Left lung (tissue), 10 donors: Measurements from ENCODE around the gene SYT8. TPM values are rescaled to one million over a fixed set of nuclear protein-coding genes. Genes with fewer than 3 reads are reported as not detected.
"Not testable (repeated sequence)": the region's sequence is repeated elsewhere in the genome, so short reads cannot be mapped to it uniquely, and the experiment has no call there.

Source experiments
- ATAC-seq: fragments of 200-7000 bp; cut with Tn5 transposase; one replicate; pipeline ENCODE4 v1.9.1; 2020; ENCODE audit warnings: moderate library complexity
- DNase-seq, 4 donors: peaks; one replicate each; pipeline ENCODE4 v3.0.0-alpha.2; 2013 to 2020
- H3K27ac ChIP-seq, 2 donors: fragments of 200-600 bp; sonication (generic) in 1 of 2; one replicate each; pipeline versions ENCODE4 v1.5.0 to v1.8.0; 2020 to 2021
- H3K27me3 ChIP-seq, 2 donors: fragments of 200-600 bp; sonication (generic) in 1 of 2; one replicate each; pipeline versions ENCODE4 v1.5.0 to v1.8.0; 2020 to 2021
- H3K36me3 ChIP-seq, 2 donors: fragments of 200-600 bp; sonication (generic) in 1 of 2; one replicate each; pipeline versions ENCODE4 v1.5.0 to v1.8.0; 2020 to 2021
- H3K4me1 ChIP-seq, 2 donors: fragments of 200-600 bp; one replicate each; pipeline ENCODE4 v1.8.0; 2021
- H3K4me3 ChIP-seq, 2 donors: fragments of 200-600 bp; sonication (generic) in 1 of 2; one replicate each; pipeline versions ENCODE4 v1.5.0 to v1.8.0; 2020 to 2021; ENCODE audit warnings: mild to moderate bottlenecking in 1 of 2
- H3K9me3 ChIP-seq, 2 donors: fragments of 200-600 bp; sonication (generic) in 1 of 2; one replicate each; pipeline versions ENCODE4 v1.5.0 to v1.8.0; 2020 to 2021
- CTCF ChIP-seq, 2 donors: fragments of 200-600 bp; sonication (generic) in 1 of 2; IDR thresholded peaks; one replicate each; pipeline versions ENCODE4 v1.5.0 to v1.8.0; 2021; ENCODE audit warnings: antibody characterized with exemption in 2 of 2
- intact Hi-C, 2 donors: fragments of 100-400 bp; cut with DNase I; formaldehyde crosslinking; loops; one replicate each; pipeline versions ENCODE4 v1.11.2 to v1.14.2; 2022
- polyA plus RNA-seq, 6 donors: library from polyadenylated mRNA; unstranded; fragments of 120-200 nt; gene quantifications; one replicate each; pipeline ENCODE4 v1.2.1, GENCODE V29; 2013; ENCODE audit not compliant: insufficient read length in 6 of 6
- total RNA-seq, 2 donors: library from RNA; stranded (reverse); fragmentation: NEBNext Ultra II Directional; extraction: Animal tissue kit (Norgen Biotek cat#: 25700); gene quantifications; one replicate each; pipeline ENCODE4 v1.2.1, GENCODE V29; 2021
- donor health status: DM: no; HTN: yes; CAD: no.
- donor health status: DM: no; HTN: no; CAD: no.

The SYT8 gene
- total and polyA plus RNA-seq, 8 donors = 0.21 to 8.8 (median 1.1) TPM

- Histone ChIP-seq H3K27me3 (peaks cover 0 to 29% of the 10 kb centered on the region in 2 donors), H3K4me3 (no peak overlapping the region), H3K4me1 (peaks cover 0 to 7% of the 10 kb centered on the region in 2 donors), H3K9me3 (no peaks in the 10 kb centered on the region), H3K27ac (peak overlapping the region in 1 of 2 donors; percentile 50), H3K36me3 (no peaks in the 10 kb centered on the region)
- TF ChIP-seq CTCF (IDR thresholded peaks at IDR 0.05) = no peak
- DNase-seq (no peak), ATAC-seq (no peak)
- intact Hi-C loops = no loop called here
Observed at GRCh38 chr11:1792461-1792860, 42.3 kb upstream of the SYT8 start.

GRCh38 chr11:1793081-1793480 lies 41.7 kb upstream of the SYT8 start:
- Histone ChIP-seq H3K9me3 (no peaks in the 10 kb centered on the region), H3K27me3 (peaks cover 0 to 35% of the 10 kb centered on the region in 2 donors), H3K27ac (peak overlapping the region in 1 of 2 donors; percentile 50), H3K36me3 (no peaks in the 10 kb centered on the region), H3K4me1 (peaks cover 0 to 7% of the 10 kb centered on the region in 2 donors), H3K4me3 (no peak overlapping the region)
- no peak for TF ChIP-seq CTCF (IDR thresholded peaks at IDR 0.05)
- DNase-seq = no peak
- intact Hi-C loops = no loop called here
- ATAC-seq = no peak

- Histone ChIP-seq H3K9me3 (no peaks in the 10 kb centered on the region), H3K27ac (no peak overlapping the region), H3K4me1 (peaks cover 0 to 7% of the 10 kb centered on the region in 2 donors), H3K36me3 (no peaks in the 10 kb centered on the region), H3K27me3 (peaks cover 0 to 55% of the 10 kb centered on the region in 2 donors), H3K4me3 (no peak overlapping the region)
- intact Hi-C loops = no loop called here
- TF ChIP-seq CTCF (IDR thresholded peaks at IDR 0.05) = no peak
- DNase-seq (no peak), ATAC-seq (no peak)
Observed at GRCh38 chr11:1796413-1797011, 38.3 kb upstream of the SYT8 start.

GRCh38 chr11:1797391-1798125 lies 37.2 kb upstream of the SYT8 start:
- no peak for TF ChIP-seq CTCF (IDR thresholded peaks at IDR 0.05)
- Histone ChIP-seq H3K36me3 (no peaks in the 10 kb centered on the region), H3K4me3 (no peak overlapping the region), H3K4me1 (peaks cover 0 to 3% of the 10 kb centered on the region in 2 donors), H3K27ac (no peak overlapping the region), H3K9me3 (no peaks in the 10 kb centered on the region), H3K27me3 (peaks cover 0 to 56% of the 10 kb centered on the region in 2 donors)
- intact Hi-C loops = no loop called here
- ATAC-seq = no peak
- DNase-seq = no peak

- Histone ChIP-seq H3K27me3 (peaks cover 13 to 66% of the 10 kb centered on the region in 2 donors), H3K4me1 (peaks cover 0 to 8% of the 10 kb centered on the region in 2 donors), H3K4me3 (no peak overlapping the region), H3K9me3 (no peaks in the 10 kb centered on the region), H3K36me3 (no peaks in the 10 kb centered on the region), H3K27ac (no peak overlapping the region)
- intact Hi-C loops = no loop called here
- ATAC-seq (no peak), DNase-seq (no peak)
- no peak for TF ChIP-seq CTCF (IDR thresholded peaks at IDR 0.05)
Observed at GRCh38 chr11:1803246-1803645, 31.5 kb upstream of the SYT8 start.

- H3K4me1 ChIP-seq, H3K4me3 ChIP-seq, ATAC-seq, intact Hi-C loops, H3K9me3 ChIP-seq, H3K36me3 ChIP-seq, DNase-seq, H3K27ac ChIP-seq: not testable (repeated sequence)
- H3K27me3 ChIP-seq = peaks cover 13 to 58% of the 10 kb centered on the region in 2 donors
Observed at GRCh38 chr11:1803835-1804519, 30.8 kb upstream of the SYT8 start.
